ENCODE measurements around the gene PTPRN2.

PTPRN2 gene

GRCh38 chr7:157875230-157876179 is 712.1 kb downstream of the PTPRN2 start:
- intact Hi-C loops (cut with DNase I): loop anchor here (10.0 kb wide), 1 partner anchor 441 kb away; no protein-coding TSS in a partner anchor
- DNase-seq: peak in 31 of 42 donors; percentile 24 to 74 (median 44)

- no peak for DNase-seq
- intact Hi-C loops (cut with DNase I): loop anchor here (10.0 kb wide), 1 partner anchor 440 kb away; no protein-coding TSS in a partner anchor
Measured at GRCh38 chr7:157874870-157875229, 712.8 kb downstream of the PTPRN2 start.

GRCh38 chr7:157874208-157874816 is 713.3 kb downstream of the PTPRN2 start:
- intact Hi-C loops (cut with DNase I): loop anchor here (10.0 kb wide), 1 partner anchor 440 kb away; no protein-coding TSS in a partner anchor
- no peak for DNase-seq

GRCh38 chr7:157873664-157874063 is 714.0 kb downstream of the PTPRN2 start:
- intact Hi-C loops (cut with DNase I): loop anchor here (10.0 kb wide), 1 partner anchor 439 kb away; no protein-coding TSS in a partner anchor
- DNase-seq: no peak

- intact Hi-C loops (cut with DNase I): loop anchor here (10.0 kb wide), 1 partner anchor 438 kb away; no protein-coding TSS in a partner anchor
- no peak for DNase-seq
Measured at GRCh38 chr7:157873181-157873580, 714.4 kb downstream of the PTPRN2 start.

- no peak for DNase-seq
- intact Hi-C loops (cut with DNase I): loop anchor here (10.0 kb wide), 1 partner anchor 438 kb away; no protein-coding TSS in a partner anchor
Measured at GRCh38 chr7:157872447-157872846, 715.2 kb downstream of the PTPRN2 start.

- intact Hi-C loops (cut with DNase I): loop anchor here (10.0 kb wide), 1 partner anchor 437 kb away; no protein-coding TSS in a partner anchor
- DNase-seq: no peak
Measured at GRCh38 chr7:157871681-157872080, 715.9 kb downstream of the PTPRN2 start.

DNA sequence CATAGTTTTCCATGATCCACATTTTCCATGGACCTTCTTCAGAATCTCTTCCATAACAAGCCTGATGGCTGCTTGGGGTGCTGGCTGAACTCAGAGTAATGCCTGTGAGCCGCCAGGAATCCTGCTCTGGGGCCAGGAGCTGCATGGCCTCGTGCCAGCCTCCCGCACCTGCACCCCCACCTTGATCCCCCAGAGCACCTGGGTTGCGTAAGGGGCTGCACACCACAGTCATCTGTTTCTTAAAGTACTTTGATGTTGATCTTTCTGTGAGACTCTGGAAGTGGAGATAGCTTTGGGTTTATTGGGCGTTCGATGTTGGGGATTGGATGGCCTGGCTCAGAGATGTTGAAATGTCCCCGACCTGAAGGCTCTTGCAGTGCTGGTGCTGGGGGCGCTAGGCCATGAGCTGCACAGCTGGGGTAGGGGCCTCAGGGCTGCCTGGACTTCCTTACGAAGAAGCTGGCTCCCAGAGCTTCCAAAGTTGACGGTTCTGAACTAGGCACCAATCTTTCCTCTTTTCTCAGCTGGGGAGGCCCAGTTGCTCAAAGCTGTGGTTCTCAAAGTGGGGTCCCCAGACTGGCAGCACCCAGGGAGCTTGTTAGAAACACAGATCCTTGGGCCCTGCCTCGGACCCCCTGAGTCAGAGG is 716.9 kb downstream of the PTPRN2 start:
- intact Hi-C loops (cut with DNase I): loop anchor here (10.0 kb wide), 1 partner anchor 436 kb away; no protein-coding TSS in a partner anchor
- no peak for DNase-seq

GRCh38 chr7:157869793-157870192 is 717.8 kb downstream of the PTPRN2 start:
- DNase-seq: no peak
- intact Hi-C loops (cut with DNase I): loop anchor here (10.0 kb wide), 1 partner anchor 435 kb away; no protein-coding TSS in a partner anchor

- peak in 1 of 42 donors; percentile 7 for DNase-seq
Measured at GRCh38 chr7:157867685-157868305, 719.8 kb downstream of the PTPRN2 start.

DNA sequence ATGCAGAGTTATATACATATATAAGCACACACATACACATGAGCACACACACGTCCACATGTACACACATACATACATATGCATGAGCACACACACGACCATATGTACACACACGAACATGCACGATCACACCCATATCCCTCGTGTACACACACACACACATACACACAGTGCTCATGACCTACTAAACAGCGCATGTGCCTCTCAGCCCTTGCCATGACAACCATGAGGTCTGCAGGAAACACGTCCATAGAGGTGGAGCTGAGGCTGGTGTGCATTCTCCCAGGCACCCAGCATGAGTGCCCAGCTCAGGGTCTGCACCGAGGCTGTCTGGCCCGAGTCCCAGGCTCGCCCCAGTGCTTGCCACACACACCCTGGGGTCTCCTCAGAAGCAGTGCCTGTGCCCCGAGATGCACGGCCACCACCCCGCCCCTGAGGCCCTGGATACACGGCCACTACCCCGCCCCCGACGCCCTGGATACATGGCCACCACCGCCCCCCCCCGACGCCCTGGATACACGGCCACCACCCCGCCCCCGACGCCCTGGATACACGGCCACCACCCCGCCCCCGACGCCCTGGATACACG is 721.2 kb downstream of the PTPRN2 start:
- DNase-seq: no peak
- intact Hi-C loops (cut with DNase I): no loop called here

More at GRCh38 chr7:157867685-157868305, 719.8 kb downstream of the PTPRN2 start:
- intact Hi-C loops (cut with DNase I): no loop called here

DNA sequence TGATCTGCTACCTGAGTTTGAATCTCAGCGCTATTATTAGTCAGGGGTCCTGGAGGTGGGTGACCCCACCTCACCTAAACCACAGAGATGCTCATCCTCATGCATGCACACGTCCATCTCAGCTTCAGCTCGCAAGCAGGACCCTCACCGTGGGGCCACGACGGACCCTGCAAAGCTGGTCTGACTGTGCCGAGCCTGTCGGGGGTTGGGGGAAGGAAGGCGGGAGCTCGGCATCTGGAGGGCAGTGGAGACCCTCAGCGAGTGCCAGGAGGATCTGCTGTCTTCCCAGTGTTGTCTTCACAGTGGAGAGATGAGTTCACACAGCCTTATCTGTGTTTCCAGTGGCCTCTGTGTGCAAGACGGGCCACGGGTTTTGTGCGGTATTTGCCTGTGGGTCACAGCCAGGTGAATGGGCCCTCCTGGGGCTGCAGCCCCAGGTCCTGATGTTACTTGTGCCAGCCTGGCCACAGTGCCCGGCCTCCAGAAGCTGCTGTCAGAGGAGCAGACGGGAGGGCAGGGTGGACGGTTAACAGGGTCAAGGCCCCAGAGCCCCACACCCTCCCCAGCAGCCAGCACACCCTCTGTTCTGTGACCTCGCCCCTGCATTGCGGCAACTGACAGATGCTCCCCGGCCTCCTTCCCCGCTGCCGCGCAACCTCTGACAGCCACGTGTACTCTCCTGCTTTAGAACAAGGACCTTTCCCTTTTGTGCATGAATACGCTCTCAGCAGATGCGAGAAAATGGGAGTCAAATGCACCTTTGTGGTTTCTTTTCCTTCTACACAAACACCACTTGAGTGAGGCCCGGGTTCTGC is 722.1 kb downstream of the PTPRN2 start:
- intact Hi-C loops (cut with DNase I): no loop called here
- peak in 18 of 42 donors; percentile 15 to 62 (median 42) for DNase-seq

DNA sequence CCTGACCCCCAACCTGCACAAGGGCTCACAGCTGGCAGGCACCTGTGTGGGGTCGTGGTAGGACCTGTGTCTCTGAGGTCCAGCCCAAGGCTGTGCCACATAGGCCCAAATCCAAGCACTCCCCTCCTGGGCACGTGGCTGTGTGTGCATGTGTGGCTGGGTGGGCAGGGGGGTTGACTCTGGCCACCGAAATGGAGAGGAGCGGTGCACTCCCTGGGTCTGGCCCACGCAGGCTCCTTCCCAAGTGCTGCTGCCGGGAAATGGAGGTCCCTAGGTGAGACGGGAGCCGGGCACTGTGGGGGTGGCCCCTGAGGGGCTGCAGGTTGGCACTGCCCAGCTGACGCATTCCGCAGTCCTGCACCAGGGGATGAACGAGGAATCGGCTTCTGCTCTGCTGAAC is 722.7 kb downstream of the PTPRN2 start:
- intact Hi-C loops (cut with DNase I): no loop called here
- peak in 1 of 42 donors; percentile 12 for DNase-seq

GRCh38 chr7:157863906-157864810 is 723.5 kb downstream of the PTPRN2 start:
- peak in 1 of 42 donors; percentile 10 for DNase-seq
- intact Hi-C loops (cut with DNase I): no loop called here

DNA sequence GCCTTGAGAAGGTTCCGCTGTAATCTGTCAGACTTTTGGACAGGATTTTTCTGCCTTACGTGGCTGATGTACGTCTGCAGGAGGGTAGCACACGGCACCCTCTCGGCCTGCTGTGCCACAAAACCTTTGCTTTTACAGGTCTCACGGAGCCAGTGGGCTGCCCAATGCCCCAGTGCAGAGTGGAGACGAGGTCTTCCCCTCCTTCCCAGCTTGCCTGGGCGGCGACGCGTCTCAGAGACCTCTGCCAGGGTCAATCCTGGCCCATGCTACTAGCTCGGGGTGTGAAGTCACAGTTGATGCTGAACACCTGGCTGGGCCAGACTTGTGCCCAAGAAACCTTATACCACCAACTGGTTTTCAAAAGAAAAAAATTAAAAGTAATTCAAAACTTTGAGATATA is 724.4 kb downstream of the PTPRN2 start:
- intact Hi-C loops (cut with DNase I): no loop called here
- no peak for DNase-seq

DNA sequence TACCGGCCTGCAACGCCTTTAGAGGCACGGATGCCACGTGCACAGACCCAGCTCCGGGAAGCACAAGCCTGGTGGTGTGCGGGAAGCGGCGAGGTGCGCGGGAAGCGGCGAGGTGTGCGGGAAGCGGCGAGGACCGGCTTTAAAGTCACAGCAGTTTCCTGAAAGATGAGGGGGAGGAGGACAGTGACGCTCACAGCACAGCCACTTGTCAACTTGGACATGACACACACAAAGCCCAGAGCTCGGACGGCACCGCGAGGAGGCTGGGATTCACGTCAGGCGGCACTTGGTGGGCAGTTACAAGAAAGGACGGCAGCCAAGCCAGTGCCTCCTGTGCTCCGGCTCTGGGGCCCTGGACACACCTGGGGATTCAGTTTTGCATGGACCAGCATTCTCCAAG is 724.9 kb downstream of the PTPRN2 start:
- peak in 1 of 42 donors; percentile 13 for DNase-seq
- intact Hi-C loops (cut with DNase I): no loop called here

DNA sequence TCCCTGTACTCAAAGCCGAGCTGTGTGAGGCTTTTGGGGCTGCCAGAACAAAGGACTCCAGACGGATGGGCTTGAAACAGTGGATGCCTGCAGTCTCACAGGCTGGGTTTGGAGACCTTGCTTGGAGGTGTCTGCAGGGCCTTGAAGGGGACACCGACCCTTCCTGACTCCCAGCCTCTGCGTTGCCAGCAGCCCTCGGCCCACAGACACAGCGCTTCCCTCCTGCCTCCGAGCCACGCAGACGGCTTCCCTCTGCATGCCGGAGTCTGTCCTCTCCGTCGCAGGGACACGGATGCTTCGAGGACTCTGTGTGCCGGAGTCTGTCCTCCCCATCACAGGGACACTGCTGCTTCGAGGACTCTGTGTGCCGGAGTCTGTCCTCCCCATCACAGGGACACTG is 726.1 kb downstream of the PTPRN2 start:
- intact Hi-C loops (cut with DNase I): no loop called here
- DNase-seq: no peak

Measured in head of caudate nucleus (tissue), 42 donors.